Hepatocyte (in vitro differentiated cells): ENCODE results near the gene DENND1A. TPM values are rescaled to one million over a fixed set of nuclear protein-coding genes. Genes with fewer than 3 reads are reported as not detected.

ENCODE experiments used
- DNase-seq: peaks from one replicate; pipeline ENCODE4 v3.0.0-alpha.2; 2016; ENCODE audit warnings: low spot score
- H2AFZ ChIP-seq: fragments of 200-600 bp; sonication (generic); 2 replicates; pipeline ENCODE4 v1.6.0; 2016; ENCODE audit warnings: antibody characterized with exemption, mild to moderate bottlenecking
- H3K27ac ChIP-seq: fragments of 200-600 bp; sonication (generic); 2 replicates; pipeline ENCODE4 v1.5.1; 2016; ENCODE audit warnings: mild to moderate bottlenecking
- H3K27me3 ChIP-seq: fragments of 200-600 bp; sonication (generic); 2 replicates; pipeline ENCODE4 v1.6.1; 2016
- H3K36me3 ChIP-seq: fragments of 200-600 bp; sonication (generic); replicated peaks from 2 replicates; pipeline ENCODE4 v1.5.1; 2016; ENCODE audit warnings: low read depth; ENCODE audit not compliant: insufficient read depth
- H3K4me1 ChIP-seq: fragments of 200-600 bp; sonication (generic); 2 replicates; pipeline ENCODE4 v1.5.1; 2016; ENCODE audit warnings: mild to moderate bottlenecking, moderate library complexity; ENCODE audit not compliant: insufficient read depth
- H3K4me2 ChIP-seq: fragments of 200-600 bp; sonication (generic); 2 replicates; pipeline ENCODE4 v1.6.0; 2016
- H3K4me3 ChIP-seq: fragments of 200-600 bp; sonication (generic); 2 replicates; pipeline ENCODE4 v1.5.1; 2016; ENCODE audit warnings: mild to moderate bottlenecking
- H3K79me2 ChIP-seq: fragments of 200-600 bp; sonication (generic); 2 replicates; pipeline ENCODE4 v1.6.0; 2017; ENCODE audit warnings: mild to moderate bottlenecking
- H3K9me2 ChIP-seq: fragments of 200-600 bp; sonication (generic); replicated peaks from 2 replicates; pipeline ENCODE4 v1.6.0; 2017; ENCODE audit warnings: mild to moderate bottlenecking; ENCODE audit not compliant: insufficient read depth
- H3K9me3 ChIP-seq: fragments of 200-600 bp; sonication (generic); 2 replicates; pipeline ENCODE4 v1.5.1; 2016; ENCODE audit warnings: low read depth, mild to moderate bottlenecking
- H4K20me1 ChIP-seq: fragments of 200-600 bp; sonication (generic); 2 replicates; pipeline ENCODE4 v1.6.0; 2016; ENCODE audit warnings: mild to moderate bottlenecking; ENCODE audit not compliant: insufficient read depth, poor library complexity, severe bottlenecking
- EZH2 ChIP-seq: fragments of 200-600 bp; sonication (generic); IDR thresholded peaks from 2 replicates; pipeline ENCODE4 v1.6.1; 2016; ENCODE audit warnings: antibody characterized with exemption, mild to moderate bottlenecking, borderline replicate concordance
- EZH2phosphoT487 ChIP-seq: fragments of 200-600 bp; sonication (generic); IDR thresholded peaks from one replicate; pipeline ENCODE4 v1.6.1; 2018; ENCODE audit warnings: antibody characterized with exemption, mild to moderate bottlenecking, low read depth, moderate library complexity; ENCODE audit not compliant: unreplicated experiment, severe bottlenecking
- WGBS: methylation state at CpG from one replicate; pipeline ENCODE4 v1.1.6; 2016; ENCODE audit warnings: low lambda C conversion rate; ENCODE audit errors: missing lambda C conversion rate; 5-methylcytosine and 5-hydroxymethylcytosine counted together
- polyA plus RNA-seq: library from polyadenylated mRNA; unstranded; fragments of >200 nt; fragmentation: Nextera tagmentation; extraction: Ambion mirVana; gene quantifications from 2 replicates; pipeline ENCODE4 v1.2.1, GENCODE V29; 2016
- total RNA-seq: library from RNA; depleted of rRNA; stranded (reverse); fragments of >200 nt; gene quantifications from 2 replicates; pipeline ENCODE4 v1.2.3, GENCODE V29; 2014
- TF ChIP-seq, protein P1 (sequence below): fragments of 200-600 bp; sonication (generic); IDR thresholded peaks from 2 replicates; pipeline ENCODE4 v1.5.1; 2016; ENCODE audit warnings: antibody characterized with exemption, mild to moderate bottlenecking; ENCODE audit not compliant: poor library complexity

DENND1A gene
- total and polyA plus RNA-seq, 2 experiments from 2014 or later, result 24.0 to 28.9 TPM

DNA sequence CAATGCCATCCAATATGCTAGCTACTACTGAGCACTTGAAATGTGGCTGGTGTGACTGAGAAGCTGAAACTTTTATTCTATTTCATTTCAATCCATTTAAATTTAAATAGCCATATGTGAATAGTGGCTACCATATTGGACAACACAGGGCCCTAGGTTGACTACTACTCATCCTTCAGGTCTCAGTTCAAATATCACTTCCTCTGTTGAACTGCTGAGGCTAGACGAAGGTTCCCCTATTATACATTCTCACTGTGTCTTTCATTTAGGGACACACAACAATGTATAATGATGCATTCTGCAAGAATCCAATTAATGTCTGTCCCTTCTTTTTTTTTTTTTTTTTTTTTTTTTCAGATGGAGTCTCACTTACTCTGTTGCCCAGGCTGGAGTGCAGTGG lies 365.3 kb downstream of the DENND1A start:
- H3K27ac ChIP-seq, result no peak overlapping the region
- H4K20me1 ChIP-seq, result peaks cover 5% of the 10 kb centered on the region
- no peaks in the 10 kb centered on the region for H3K36me3 ChIP-seq
- H3K9me3 ChIP-seq, result no peaks in the 10 kb centered on the region
- TF ChIP-seq, protein P1, sequence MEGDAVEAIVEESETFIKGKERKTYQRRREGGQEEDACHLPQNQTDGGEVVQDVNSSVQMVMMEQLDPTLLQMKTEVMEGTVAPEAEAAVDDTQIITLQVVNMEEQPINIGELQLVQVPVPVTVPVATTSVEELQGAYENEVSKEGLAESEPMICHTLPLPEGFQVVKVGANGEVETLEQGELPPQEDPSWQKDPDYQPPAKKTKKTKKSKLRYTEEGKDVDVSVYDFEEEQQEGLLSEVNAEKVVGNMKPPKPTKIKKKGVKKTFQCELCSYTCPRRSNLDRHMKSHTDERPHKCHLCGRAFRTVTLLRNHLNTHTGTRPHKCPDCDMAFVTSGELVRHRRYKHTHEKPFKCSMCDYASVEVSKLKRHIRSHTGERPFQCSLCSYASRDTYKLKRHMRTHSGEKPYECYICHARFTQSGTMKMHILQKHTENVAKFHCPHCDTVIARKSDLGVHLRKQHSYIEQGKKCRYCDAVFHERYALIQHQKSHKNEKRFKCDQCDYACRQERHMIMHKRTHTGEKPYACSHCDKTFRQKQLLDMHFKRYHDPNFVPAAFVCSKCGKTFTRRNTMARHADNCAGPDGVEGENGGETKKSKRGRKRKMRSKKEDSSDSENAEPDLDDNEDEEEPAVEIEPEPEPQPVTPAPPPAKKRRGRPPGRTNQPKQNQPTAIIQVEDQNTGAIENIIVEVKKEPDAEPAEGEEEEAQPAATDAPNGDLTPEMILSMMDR, result no peak
- TF ChIP-seq EZH2phosphoT487 (no peak), EZH2 (no peak)
- no peak overlapping the region for H3K4me2 ChIP-seq
- H3K27me3 ChIP-seq, result no peaks in the 10 kb centered on the region
- H3K4me3 ChIP-seq, result no peak overlapping the region
- DNase-seq, result no peak
- WGBS, result 100% methylated on average over 1 of the region's 1 CpG
- H2AFZ ChIP-seq, result no peak overlapping the region
- no peaks in the 10 kb centered on the region for H3K79me2 ChIP-seq
- no peaks in the 10 kb centered on the region for H3K4me1 ChIP-seq
- no peaks in the 10 kb centered on the region for H3K9me2 ChIP-seq

DNA sequence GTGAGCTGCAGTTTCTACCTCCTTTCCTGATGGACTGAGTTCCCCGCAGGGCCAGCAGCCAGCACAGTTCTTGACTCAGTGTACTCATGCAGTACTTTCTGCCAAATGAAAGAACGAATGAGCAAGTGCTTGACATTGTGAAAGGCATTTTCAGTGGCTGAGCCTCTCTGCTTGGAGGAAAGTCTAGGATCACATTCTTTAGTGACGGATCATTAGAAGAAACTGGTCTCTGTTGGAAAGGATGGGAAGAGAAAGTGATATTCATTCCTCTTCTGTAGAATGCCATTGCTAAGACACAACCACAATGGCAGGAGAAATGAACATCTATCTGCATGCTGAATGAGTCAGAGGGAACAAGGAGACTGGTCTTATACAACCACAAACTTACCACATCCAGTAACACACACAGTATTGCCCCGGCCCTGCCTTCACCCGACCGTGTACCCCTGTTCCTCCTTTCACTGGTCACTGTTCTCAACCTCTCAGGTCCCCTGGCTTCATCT lies 367.0 kb downstream of the DENND1A start:
- 90% methylated on average over 6 of the region's 6 CpGs for WGBS
- DNase-seq, result no peak
- no peaks in the 10 kb centered on the region for H3K4me1 ChIP-seq
- no peak overlapping the region for H3K4me3 ChIP-seq
- H3K36me3 ChIP-seq, result no peaks in the 10 kb centered on the region
- H2AFZ ChIP-seq, result no peak overlapping the region
- no peak overlapping the region for H3K4me2 ChIP-seq
- H3K9me2 ChIP-seq, result no peaks in the 10 kb centered on the region
- H4K20me1 ChIP-seq, result peaks cover 5% of the 10 kb centered on the region
- H3K27me3 ChIP-seq, result no peaks in the 10 kb centered on the region
- TF ChIP-seq, protein P1, result no peak
- TF ChIP-seq EZH2 (no peak), EZH2phosphoT487 (no peak)
- no peaks in the 10 kb centered on the region for H3K9me3 ChIP-seq
- H3K79me2 ChIP-seq, result no peaks in the 10 kb centered on the region
- H3K27ac ChIP-seq, result no peak overlapping the region

- H3K4me3 ChIP-seq, result no peak overlapping the region
- no peak overlapping the region for H3K4me2 ChIP-seq
- WGBS, result 63% methylated on average over 6 of the region's 6 CpGs
- no peaks in the 10 kb centered on the region for H3K9me3 ChIP-seq
- H3K79me2 ChIP-seq, result no peaks in the 10 kb centered on the region
- no peak for DNase-seq
- no peaks in the 10 kb centered on the region for H3K27me3 ChIP-seq
- H3K36me3 ChIP-seq, result no peaks in the 10 kb centered on the region
- H3K9me2 ChIP-seq, result no peaks in the 10 kb centered on the region
- no peaks in the 10 kb centered on the region for H4K20me1 ChIP-seq
- TF ChIP-seq, protein P1, result no peak
- H3K27ac ChIP-seq, result no peak overlapping the region
- H2AFZ ChIP-seq, result no peak overlapping the region
- H3K4me1 ChIP-seq, result no peaks in the 10 kb centered on the region
Observed at GRCh38 chr9:123561046-123561445, 368.9 kb downstream of the DENND1A start.
